ENCODE measurements around the gene IFFO2.

IFFO2 gene

GRCh38 chr1:18890706-18891425 is 65.6 kb downstream of the IFFO2 start:
- no peak for DNase-seq

DNA sequence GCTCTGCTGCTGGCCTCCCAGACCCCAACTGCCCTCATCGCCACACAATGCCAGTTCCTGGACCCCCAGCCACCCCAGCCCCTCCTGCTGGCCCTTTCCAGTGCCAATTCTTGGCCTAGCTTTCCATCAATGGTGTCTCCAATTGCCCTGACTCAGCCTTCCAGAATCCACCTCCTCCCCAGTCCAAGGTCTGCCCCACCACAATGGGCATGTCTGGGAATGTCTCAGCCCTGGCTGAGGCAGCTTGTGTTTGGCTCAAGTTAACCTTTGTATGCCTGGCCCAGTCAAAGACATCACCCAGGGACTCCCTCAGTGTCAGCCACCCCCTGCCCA is 70.5 kb downstream of the IFFO2 start:
- no peak for DNase-seq

- DNase-seq: no peak
Observed at GRCh38 chr1:18885311-18886002, 71.0 kb downstream of the IFFO2 start.

GRCh38 chr1:18884727-18885126 is 71.7 kb downstream of the IFFO2 start:
- DNase-seq: no peak

DNA sequence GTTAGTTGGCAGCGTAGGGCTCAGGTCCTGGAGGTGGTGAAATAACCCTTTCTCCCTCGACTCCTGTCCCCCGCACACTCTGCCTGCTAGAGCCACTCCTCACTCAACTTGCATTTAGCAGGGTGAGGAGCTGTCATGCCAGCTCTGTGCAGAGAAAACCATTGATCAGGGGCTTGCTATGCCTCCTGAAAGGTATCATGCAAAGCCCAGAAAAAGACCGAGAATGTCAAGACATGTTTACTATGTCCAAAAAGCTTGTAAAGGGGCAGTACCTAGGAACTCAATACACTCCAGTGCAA is 72.1 kb downstream of the IFFO2 start:
- no peak for DNase-seq

GRCh38 chr1:18883636-18884418 is 72.6 kb downstream of the IFFO2 start:
- DNase-seq: peak; percentile 63

DNA sequence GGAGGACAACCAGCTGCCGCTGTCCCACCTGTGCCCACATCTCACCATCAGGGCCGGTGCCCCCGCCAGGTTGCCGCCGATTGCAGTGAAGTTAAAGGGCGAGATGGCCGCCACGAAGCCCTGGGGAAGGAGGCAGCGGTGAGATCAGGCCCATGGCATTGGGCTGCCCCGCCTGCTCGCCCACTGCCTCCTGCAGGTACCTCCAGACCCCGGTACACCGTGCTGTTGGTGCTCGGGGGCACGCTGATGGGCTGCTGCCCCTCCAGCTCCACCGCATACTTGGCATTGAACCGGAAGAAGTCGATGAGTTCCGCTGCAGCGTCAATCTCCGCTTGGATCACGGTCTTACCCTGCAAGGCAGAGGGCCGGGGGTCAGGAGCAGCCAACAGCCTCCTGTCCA is 73.4 kb downstream of the IFFO2 start:
- no peak for DNase-seq

GRCh38 chr1:18882486-18882885 is 74.0 kb downstream of the IFFO2 start:
- no peak for DNase-seq

GRCh38 chr1:18881642-18882431 is 74.6 kb downstream of the IFFO2 start:
- DNase-seq: no peak

- no peak for DNase-seq
Observed at GRCh38 chr1:18881164-18881563, 75.3 kb downstream of the IFFO2 start.

- no peak for DNase-seq
Observed at GRCh38 chr1:18880585-18880984, 75.9 kb downstream of the IFFO2 start.

GRCh38 chr1:18879791-18880309 is 76.6 kb downstream of the IFFO2 start:
- peak; percentile 53 for DNase-seq

GRCh38 chr1:18879215-18879790 is 77.2 kb downstream of the IFFO2 start:
- DNase-seq: no peak

DNA sequence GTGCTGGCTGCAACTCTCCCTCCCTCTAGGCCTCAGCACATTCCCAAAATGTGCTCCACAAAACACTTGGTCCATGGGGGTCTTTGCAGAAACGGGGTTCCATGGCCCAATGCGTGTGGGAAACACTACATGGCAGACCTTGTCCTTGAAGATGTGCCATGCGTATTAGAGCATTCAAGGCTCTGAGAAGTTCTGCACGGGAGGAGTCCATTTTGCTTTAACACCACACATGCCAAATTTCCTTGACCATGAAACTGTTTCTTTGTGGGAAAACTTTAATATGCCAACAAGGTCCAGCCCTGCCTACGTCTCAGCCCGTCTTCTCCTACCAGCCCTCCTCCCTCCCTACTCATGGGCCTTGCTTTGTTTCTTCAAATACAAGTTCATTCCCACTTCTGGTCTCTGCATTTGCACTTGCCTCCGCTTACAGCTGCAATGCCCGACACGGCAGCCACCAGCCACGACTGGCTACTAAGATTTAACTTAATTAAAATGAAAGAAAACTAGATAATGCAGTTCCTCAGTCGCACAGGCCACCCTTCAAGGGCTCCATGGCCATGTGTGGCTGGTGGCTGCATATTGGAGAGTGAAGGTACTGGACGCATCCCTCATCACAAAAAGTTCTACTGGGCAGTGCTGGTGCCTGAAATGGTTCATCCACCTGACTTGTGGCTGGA is 77.8 kb downstream of the IFFO2 start:
- DNase-seq: no peak

DNA sequence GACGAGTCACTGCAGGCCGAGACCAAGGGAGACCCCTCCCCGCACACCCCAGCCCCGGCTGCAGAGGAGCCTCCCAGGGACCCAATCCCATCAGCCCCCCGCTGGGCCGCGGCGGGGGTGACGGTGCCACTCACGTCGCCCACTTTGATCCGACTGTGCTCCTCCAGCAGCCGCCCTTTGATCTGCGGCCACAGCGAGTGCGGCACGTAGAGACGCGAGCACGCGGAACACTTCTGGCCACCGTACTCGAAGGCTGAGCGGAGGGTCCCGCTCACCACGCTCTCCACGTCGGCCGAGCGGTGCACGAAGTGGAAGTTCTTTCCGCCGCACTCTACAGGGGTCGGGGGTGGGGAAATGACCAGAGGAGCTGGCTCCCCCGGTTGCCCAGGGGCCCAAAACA is 79.2 kb downstream of the IFFO2 start:
- no peak for DNase-seq

GRCh38 chr1:18876210-18876609 is 80.3 kb downstream of the IFFO2 start:
- DNase-seq: no peak

DNA sequence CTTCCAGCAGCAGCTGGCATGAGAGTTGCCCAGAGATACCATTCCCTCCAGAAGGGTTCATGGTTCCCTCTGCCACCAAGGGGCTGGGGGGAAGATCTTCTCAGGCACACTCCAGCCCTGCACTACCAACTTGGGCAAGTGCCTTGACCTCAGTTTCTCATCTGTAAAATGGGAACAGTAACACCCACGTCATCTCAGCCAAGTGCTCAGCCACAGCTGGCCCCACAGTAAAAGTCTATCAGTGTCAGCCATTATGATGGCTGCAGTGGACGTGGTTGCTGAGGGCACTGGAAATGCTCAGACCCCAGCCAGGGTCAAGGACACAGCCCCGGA is 80.7 kb downstream of the IFFO2 start:
- no peak for DNase-seq

- peak; percentile 61 for DNase-seq
Observed at GRCh38 chr1:18875107-18875795, 81.2 kb downstream of the IFFO2 start.

DNA sequence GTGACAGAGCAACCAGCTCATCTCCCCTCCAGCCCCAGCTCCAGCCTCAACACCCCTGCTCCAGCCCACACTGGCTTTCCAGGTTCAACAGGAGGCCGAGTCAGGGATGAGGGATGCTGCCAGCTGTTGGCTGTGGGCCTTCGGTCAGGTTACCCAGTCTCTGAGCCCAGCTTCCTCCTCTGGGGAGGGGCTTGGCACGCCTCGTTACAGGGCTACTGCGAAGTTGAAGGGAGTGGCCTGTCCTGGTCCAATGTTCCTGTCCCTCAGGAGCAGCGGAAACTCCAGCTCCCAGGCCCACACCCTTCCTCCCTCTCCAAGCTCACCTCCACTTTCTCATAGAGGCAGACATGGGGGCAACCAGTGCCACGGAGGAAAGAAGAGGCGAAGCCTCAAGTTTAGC is 81.9 kb downstream of the IFFO2 start:
- no peak for DNase-seq

- no peak for DNase-seq
Observed at GRCh38 chr1:18874036-18874435, 82.4 kb downstream of the IFFO2 start.

DNA sequence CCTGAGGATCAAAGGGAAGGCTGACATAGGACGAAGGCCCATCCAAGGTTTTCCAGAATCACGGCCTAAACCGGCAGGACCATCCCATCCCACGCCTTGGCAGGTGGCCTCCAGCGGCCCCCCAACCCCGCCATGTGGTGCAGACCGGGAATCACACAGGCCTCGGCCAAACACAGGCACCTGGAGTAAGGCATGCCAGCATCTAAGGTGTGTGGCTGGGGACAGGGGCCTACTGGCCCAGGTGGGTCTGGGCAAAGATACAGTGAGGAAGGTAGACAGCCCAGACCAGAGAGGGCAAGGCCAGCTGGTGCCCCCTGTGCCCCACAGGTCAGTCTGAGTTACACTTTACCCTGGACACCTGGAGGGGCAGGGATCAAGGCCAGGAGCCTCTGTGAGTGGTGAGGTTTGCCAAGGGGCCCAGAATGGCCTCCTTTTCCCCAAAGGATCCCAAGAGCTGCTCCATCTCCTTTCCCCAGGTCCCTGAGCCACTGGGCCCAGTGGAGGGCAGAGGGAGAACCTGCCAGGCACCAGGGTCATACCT is 84.3 kb downstream of the IFFO2 start:
- DNase-seq: no peak

Data from NCI-H1092 treated with DMSO at 0.1 percent for 48 hours (cell line).